SK-N-MC (cell line): Measurements from ENCODE around the gene TAGLN.
"Not testable (repeated sequence)": the region's sequence is repeated elsewhere in the genome, so short reads cannot be mapped to it uniquely, and the experiment has no call there.

Experiments
- DNase-seq: peaks from one replicate; pipeline ENCODE4 v3.0.0-alpha.2; 2011; ENCODE audit warnings: low read depth, low spot score
- H3K27ac ChIP-seq: fragments of 200-600 bp; sonication (generic); 2 replicates; pipeline ENCODE4 v1.5.1; 2016; ENCODE audit warnings: mixed run types
- H3K36me3 ChIP-seq: fragments of 200-600 bp; sonication (generic); 2 replicates; pipeline ENCODE4 v1.6.1; 2017; ENCODE audit warnings: antibody characterized with exemption, low read length, mixed read lengths; ENCODE audit not compliant: insufficient read depth
- H3K4me3 ChIP-seq: fragments of 200-600 bp; sonication (generic); 2 replicates; pipeline ENCODE4 v1.5.1; 2016
- H3K9ac ChIP-seq: fragments of 200-600 bp; sonication (generic); 2 replicates; pipeline ENCODE4 v1.8.0; 2017; ENCODE audit warnings: mixed run types, mixed read lengths; ENCODE audit not compliant: insufficient read length
- H3K9me3 ChIP-seq: fragments of 200-600 bp; sonication (generic); 2 replicates; pipeline ENCODE4 v1.6.1; 2017; ENCODE audit warnings: low read depth, mild to moderate bottlenecking, antibody characterized with exemption, low read length, moderate library complexity, mixed read lengths
- EZH2 ChIP-seq: fragments of 200-600 bp; sonication (generic); IDR thresholded peaks from one replicate; pipeline ENCODE4 v1.6.1; 2017; ENCODE audit warnings: antibody characterized with exemption
- FOXP2 ChIP-seq: optimal IDR thresholded peaks from 2 replicates; pipeline ENCODE3; 2011; ENCODE audit warnings: mild to moderate bottlenecking, moderate library complexity; ENCODE audit not compliant: insufficient read depth; ENCODE audit errors: extremely low read length, control extremely low read depth
- POLR2AphosphoS5 ChIP-seq: IDR thresholded peaks from 2 replicates; pipeline ENCODE4 v1.6.1; 2012; ENCODE audit warnings: mild to moderate bottlenecking, low read depth, low read length, borderline replicate concordance

Gene TAGLN

DNA sequence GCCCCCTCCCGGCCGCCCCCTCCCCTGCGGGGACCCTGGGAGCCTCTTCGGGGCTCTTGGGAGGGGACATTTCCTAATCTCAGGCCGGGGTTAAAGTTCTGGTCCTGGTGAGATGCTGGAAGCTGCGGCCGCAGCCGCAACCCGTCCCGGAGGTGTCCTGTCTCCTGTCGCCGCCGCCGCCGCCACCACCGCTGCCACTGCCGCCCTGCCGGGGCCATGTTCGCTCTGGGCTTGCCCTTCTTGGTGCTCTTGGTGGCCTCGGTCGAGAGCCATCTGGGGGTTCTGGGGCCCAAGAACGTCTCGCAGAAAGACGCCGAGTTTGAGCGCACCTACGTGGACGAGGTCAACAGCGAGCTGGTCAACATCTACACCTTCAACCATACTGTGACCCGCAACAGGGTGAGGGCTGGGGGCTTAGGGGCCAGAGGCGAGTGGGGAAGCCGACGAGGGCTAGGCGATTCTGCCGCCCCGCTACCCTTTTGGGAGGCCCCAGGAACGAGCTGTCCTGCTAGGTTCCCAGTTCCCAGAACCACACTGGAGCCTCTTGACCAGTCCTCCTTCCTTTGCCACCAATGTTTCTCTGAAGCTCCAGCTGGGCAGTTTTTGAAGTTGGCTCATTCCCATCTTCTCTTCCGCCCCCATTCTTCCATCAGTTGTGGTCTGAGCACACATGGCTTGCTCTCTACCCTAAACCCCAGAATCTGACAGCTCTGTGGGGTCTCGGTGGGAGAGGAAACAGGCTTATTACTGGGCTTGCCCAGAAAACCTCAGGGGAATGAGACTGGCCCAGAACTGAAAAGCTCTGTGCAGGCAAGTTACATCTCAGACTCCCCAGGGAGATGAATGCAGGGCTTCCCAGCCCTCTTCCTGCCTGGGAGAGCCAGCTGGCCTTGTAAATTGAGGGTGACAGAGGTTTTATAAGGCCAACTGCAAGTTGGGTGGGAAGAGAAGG is 19.8 kb upstream of the TAGLN start:
- H3K4me3 ChIP-seq: peak overlapping the region; percentile 84
- TF ChIP-seq FOXP2: no peak
- no peak for TF ChIP-seq EZH2
- TF ChIP-seq POLR2AphosphoS5: no peak
- DNase-seq: peak; percentile 22

DNA sequence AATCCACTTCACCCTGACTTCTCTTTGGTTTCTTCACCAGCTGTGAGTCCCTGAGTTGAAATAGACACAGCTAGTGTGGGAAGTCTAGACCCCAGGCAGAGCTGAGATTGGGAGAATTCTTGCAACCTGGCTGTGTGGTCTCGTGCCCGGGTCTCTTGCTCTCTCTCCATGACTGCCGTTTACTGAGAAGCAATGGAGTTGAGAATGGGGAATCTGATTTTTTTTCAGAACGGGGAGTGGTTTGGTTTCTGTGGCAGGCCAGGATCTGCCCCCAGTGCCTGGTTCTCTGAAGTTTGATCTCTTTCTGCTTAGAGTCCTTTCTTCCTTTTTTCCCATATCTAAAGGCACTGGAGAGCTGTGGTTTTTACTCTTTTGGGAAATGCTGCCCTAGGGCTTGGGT is 19.1 kb upstream of the TAGLN start:
- DNase-seq: peak; percentile 20
- H3K27ac ChIP-seq: peak overlapping the region; percentile 78
- H3K4me3 ChIP-seq: peak overlapping the region; percentile 84

More for the DNA sequence above, 19.8 kb upstream of the TAGLN start:
- H3K9me3 ChIP-seq: no peaks in the 10 kb centered on the region
- no peaks in the 10 kb centered on the region for H3K36me3 ChIP-seq
- H3K27ac ChIP-seq: peak overlapping the region; percentile 78
- H3K9ac ChIP-seq: peak overlapping the region; percentile 66

GRCh38 chr11:117180661-117181585 is 18.2 kb upstream of the TAGLN start:
- TF ChIP-seq EZH2 (no peak), FOXP2 (no peak)
- Histone ChIP-seq H3K4me3 (no peak overlapping the region), H3K9ac (no peak overlapping the region), H3K9me3 (no peaks in the 10 kb centered on the region), H3K36me3 (no peaks in the 10 kb centered on the region), H3K27ac (peak overlapping the region; percentile 78; the same call in 1 of the 2 replicates)
- no peak for DNase-seq

More for the DNA sequence above, 19.1 kb upstream of the TAGLN start:
- Histone ChIP-seq H3K36me3 (no peaks in the 10 kb centered on the region), H3K9ac (peak overlapping the region; percentile 66), H3K9me3 (no peaks in the 10 kb centered on the region)
- TF ChIP-seq EZH2 (no peak), FOXP2 (no peak), POLR2AphosphoS5 (no peak)

DNA sequence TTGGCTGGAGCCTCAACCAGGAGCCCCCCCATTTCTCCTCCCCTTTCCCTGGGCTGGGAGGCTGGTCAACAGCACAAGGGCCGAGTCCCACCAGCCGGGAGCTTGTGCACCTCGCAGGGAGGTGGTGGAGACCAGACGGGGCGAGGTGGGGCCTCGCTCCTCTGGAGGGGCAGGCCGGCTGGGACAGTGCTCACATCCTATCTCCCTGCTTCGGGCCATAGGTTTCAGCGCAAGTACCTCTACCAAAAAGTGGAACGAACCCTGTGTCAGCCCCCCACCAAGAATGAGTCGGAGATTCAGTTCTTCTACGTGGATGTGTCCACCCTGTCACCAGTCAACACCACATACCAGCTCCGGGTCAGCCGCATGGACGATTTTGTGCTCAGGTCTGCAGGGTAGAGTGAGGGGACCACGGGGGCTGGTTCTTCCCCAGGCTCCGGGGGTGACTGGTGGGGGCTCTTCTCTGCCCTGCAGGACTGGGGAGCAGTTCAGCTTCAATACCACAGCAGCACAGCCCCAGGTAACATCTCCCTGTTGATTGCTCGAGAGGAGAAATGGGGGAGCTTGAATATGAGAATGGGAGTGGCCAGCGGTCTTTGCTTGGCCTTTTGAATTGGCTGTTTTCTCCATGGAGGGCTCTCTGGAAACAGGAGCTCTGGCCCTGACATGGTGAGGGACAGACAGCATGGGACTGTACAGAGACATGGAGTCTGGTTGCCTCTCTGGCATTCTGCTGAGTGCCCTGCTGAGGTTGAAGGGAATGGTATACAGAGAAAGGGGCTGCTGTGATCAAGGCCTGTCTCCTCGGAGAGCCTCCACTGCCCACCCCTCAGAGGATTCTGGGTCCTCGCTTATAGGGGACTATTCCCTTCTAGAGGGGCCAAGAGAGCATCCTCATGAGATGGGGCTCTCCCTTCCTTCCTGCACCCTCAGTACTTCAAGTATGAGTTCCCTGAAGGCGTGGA is 17.3 kb upstream of the TAGLN start:
- Histone ChIP-seq H3K4me3 (no peak overlapping the region), H3K9ac (no peak overlapping the region), H3K27ac (no peak overlapping the region), H3K9me3 (no peaks in the 10 kb centered on the region), H3K36me3 (no peaks in the 10 kb centered on the region)
- no peak for DNase-seq
- TF ChIP-seq EZH2 (no peak), FOXP2 (no peak), POLR2AphosphoS5 (no peak)

GRCh38 chr11:117182551-117182935 is 16.6 kb upstream of the TAGLN start:
- H3K27ac ChIP-seq: no peak overlapping the region
- no peaks in the 10 kb centered on the region for H3K9me3 ChIP-seq
- H3K9ac ChIP-seq: no peak overlapping the region
- H3K36me3 ChIP-seq: no peaks in the 10 kb centered on the region
- no peak overlapping the region for H3K4me3 ChIP-seq
- TF ChIP-seq POLR2AphosphoS5 (no peak), FOXP2 (no peak), EZH2 (no peak)
- no peak for DNase-seq

- not testable (repeated sequence) for H3K27ac ChIP-seq, H3K36me3 ChIP-seq
Measured at GRCh38 chr11:117183178-117183577, 16.0 kb upstream of the TAGLN start.

GRCh38 chr11:117183724-117184349 is 15.3 kb upstream of the TAGLN start:
- no peak overlapping the region for H3K4me3 ChIP-seq
- no peak overlapping the region for H3K27ac ChIP-seq
- DNase-seq: no peak
- no peaks in the 10 kb centered on the region for H3K36me3 ChIP-seq
- no peak for TF ChIP-seq POLR2AphosphoS5
- TF ChIP-seq EZH2: no peak
- TF ChIP-seq FOXP2: no peak
- no peaks in the 10 kb centered on the region for H3K9me3 ChIP-seq
- H3K9ac ChIP-seq: no peak overlapping the region

More at GRCh38 chr11:117183178-117183577, 16.0 kb upstream of the TAGLN start:
- not testable (repeated sequence) for H3K9me3 ChIP-seq, H3K4me3 ChIP-seq, H3K9ac ChIP-seq, DNase-seq
